HG03469 (cell line): ENCODE measurements around the gene BEST4.
A peak's percentile ranks its signal among the peaks of the same experiment; 100 is the strongest.
"Not testable (repeated sequence)": the region's sequence is repeated elsewhere in the genome, so short reads cannot be mapped to it uniquely, and the experiment has no call there.

ENCODE experiments used
- ATAC-seq: cut with Tn5 transposase; IDR thresholded peaks from one replicate; pipeline ENCODE4 v1.9.1; 2021; ENCODE audit warnings: mild to moderate bottlenecking, moderate library complexity, moderate number of reproducible peaks; ENCODE audit not compliant: unreplicated experiment

The BEST4 gene

DNA sequence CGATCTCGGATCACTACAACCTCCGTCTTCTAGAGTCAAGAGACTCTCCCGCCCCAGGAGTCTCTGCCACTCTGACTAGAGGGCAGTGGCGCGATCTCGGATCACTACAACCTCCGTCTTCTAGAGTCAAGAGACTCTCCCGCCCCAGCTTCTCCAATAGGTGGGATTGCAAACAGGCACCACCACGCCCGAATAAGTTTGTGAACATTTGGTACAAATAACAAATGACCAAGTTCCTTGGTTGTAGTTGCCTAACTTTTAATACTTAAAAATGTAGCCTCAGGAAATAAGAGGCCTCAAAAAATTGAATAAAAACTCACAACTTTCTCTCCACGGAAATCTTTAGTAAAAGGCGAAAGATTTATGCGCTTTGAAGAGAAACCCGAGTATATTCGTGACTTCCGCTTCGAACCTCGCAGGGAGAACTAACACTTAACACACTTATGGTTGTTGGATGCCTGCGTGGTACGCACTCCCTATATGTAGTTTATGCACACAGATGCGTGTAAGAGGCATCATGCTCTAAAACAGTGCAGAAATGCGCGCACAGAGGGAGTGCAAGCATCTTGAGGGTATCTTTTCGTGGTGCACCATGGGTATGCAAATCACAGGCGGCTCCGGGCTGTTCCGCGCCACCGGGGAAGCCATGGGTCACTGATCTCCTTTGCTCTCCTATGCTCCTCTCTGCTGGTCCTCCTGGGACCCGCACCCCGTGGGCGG lies 31.8 kb upstream of the BEST4 start:
- ATAC-seq: peak; percentile 45

DNA sequence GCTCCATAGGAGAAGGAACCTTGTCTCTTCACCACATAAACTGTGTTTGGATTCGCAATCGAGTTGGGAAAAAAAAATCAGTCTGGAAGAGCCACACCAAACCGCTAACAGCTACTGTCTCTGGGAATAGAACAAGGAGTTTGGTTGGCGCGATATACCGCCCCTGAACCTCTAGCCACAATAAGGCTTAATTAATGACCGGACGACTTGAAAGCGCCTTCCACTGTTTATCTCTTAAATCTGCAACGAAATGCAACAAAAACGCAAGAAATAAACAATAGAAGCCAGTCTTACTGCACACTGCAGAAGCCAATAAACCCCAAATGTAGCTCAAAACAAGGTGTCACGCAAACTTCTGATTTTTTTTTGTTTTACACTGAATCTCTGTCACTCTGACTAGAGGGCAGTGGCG lies 31.2 kb upstream of the BEST4 start:
- peak; percentile 5 for ATAC-seq

DNA sequence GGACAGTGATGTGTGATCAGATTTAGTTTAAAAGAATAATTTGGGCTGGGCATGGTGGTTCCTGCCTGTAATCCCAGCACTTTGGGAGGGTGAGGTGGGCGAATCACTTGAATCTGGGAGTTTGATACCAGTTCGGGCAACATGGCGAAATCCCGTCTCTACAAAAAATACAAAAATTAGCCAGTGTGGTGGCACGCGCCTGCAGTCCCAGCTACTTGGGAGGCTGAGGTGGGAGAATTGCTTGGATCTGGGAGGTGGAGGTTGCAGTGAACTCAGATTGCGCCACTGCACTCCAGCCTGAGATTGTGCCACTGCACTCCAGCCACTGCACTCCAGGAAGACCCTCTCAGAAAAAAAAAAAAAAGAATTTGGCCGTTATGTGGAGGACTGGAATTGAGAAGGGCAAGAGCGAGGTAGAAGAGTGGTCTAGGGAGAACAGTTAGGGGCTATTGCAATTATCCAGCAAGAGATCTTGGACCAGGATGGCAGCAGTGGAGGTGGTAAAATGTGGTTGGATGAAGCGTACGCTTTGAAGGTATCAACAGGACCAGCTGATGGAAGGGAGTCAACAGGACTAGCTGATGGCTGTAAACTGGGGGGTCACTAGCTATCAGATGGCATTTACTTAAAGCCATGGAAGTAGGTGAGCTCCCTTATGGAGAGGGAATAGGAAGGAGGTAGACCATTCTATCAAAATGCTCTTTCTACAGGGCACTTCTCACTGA lies 30.0 kb upstream of the BEST4 start:
- ATAC-seq: no peak

DNA sequence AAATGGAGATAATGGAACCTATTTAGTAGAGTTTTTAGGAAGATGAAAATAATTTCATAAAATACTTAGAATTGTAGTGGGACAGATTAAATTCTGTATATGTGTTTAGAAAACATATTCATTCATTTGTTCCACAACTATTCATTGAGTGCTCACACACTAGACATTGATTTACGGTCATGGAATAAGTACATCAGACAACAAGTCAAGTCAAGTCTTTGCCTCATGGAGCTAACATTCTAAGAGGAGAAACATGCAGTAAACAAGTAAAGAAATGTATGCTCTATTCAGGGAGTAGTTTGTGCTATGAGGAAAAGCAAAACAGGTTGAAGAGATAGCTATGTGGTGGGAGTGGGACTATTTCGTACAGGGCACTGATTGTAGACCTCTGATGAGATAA lies 29.3 kb upstream of the BEST4 start:
- no peak for ATAC-seq

DNA sequence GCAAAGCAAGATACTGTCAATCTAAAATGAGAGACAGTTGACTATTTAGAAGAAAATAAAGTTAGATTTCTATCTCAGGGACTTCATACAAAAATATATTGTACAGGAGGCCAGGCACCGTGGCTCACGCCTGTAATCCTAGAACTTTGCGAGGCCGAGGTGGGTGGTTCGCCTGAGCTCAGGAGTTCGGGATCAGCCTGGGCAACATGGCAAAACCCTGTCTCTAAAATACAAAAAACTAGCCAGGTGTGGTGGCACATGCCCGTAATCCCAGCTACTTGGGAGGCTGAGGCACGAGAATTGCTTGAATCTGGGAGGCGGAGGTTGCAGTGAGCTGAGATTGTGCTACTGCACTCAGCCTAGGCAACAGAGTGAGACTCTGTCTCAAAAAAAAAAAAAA lies 28.0 kb upstream of the BEST4 start:
- ATAC-seq: not testable (repeated sequence)

DNA sequence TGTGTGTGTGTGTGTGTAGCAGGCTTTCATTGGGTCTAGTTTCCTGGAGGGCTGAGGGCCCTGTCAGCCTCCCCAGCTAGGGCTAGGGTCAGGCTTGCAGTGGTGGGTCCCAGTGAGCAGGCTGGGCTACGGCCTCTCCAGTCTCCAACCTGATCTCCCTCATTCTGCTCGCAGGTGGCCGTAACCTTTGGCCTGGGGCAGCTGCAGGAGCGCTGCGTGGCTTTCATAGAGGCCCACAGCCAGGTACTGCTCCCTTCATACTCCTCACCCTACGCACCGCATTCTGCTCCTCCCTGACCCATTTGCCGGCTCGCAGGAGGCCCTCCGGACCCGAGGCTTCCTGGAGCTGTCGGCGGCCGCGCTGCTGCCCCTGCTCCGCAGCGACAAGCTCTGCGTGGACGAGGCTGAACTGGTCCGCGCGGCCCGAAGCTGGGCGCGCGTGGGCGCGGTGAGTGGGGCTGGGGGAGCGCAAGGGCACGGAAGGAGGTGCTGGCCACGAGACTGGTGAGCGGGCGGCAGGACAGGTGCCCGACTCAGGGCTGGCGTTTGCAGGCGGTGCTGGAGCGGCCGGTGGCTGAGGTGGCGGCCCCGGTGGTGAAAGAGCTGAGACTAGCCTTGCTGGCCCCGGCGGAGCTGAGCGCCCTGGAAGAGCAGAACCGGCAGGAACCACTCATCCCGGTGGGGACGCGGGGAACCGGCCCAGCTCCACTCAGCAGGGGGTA lies 25.0 kb upstream of the BEST4 start:
- ATAC-seq: no peak

DNA sequence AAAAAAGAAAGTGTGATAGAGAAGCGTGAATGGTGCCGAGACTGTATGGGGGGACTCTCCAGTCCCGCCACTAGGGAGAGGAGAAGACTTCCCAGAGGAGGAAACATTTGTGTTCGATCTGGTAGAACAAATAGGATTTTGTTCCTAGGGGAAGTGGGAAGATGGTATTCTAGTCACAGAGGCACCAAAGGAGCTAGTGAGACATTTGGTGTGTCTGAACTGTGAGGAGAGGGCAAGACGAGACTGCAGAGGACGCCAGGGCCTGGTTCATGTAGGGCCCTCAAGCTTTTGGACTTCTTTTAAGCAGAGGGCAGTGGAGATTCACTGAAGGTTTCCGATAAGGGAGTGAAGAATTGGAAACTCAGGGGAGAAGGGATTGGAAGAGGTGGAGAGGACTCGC lies 23.3 kb upstream of the BEST4 start:
- no peak for ATAC-seq

DNA sequence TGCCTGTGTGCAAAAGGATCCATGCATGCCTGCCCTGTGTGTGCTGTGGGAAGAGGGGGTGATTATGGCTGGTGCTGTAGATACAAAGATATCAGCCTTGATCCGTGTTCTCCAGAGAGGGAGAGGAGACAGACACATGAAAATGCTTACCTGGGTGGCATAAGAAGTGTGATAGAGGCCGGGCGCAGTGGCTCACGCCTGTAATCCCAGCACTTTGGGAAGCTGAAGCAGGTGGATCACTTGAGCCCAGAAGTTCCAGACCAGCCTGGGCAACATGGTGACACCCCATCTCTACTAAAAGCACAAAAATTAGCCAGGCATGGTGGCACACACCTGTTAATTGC lies 22.8 kb upstream of the BEST4 start:
- ATAC-seq: not testable (repeated sequence)

DNA sequence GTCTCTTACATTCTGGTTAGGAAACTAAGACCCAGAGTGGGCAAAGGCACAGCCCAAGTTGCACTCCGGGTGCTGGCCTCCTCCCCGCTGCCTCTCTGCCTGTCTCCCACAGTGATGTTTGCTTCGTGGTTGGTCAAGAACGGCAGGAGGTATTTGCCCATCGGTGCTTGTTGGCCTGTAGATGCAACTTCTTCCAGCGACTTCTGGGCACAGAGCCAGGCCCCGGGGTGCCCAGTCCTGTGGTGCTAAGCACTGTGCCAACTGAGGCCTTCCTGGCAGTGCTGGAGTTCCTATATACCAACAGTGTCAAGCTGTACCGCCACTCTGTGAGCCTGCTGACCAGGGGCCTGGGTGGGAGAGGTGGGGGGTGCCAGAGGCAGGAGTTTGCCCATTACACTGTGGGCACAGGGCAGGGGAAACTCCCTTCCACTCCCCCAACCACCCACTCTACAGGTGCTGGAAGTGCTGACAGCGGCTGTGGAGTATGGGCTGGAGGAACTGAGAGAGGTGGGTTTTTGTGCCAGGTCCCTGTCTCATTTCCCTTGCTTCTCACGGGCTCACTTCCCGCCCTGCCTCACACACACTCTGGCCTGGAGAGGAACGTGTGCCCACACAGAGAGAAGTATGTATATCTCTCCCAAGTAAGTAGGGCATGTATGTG lies 22.3 kb upstream of the BEST4 start:
- no peak for ATAC-seq

DNA sequence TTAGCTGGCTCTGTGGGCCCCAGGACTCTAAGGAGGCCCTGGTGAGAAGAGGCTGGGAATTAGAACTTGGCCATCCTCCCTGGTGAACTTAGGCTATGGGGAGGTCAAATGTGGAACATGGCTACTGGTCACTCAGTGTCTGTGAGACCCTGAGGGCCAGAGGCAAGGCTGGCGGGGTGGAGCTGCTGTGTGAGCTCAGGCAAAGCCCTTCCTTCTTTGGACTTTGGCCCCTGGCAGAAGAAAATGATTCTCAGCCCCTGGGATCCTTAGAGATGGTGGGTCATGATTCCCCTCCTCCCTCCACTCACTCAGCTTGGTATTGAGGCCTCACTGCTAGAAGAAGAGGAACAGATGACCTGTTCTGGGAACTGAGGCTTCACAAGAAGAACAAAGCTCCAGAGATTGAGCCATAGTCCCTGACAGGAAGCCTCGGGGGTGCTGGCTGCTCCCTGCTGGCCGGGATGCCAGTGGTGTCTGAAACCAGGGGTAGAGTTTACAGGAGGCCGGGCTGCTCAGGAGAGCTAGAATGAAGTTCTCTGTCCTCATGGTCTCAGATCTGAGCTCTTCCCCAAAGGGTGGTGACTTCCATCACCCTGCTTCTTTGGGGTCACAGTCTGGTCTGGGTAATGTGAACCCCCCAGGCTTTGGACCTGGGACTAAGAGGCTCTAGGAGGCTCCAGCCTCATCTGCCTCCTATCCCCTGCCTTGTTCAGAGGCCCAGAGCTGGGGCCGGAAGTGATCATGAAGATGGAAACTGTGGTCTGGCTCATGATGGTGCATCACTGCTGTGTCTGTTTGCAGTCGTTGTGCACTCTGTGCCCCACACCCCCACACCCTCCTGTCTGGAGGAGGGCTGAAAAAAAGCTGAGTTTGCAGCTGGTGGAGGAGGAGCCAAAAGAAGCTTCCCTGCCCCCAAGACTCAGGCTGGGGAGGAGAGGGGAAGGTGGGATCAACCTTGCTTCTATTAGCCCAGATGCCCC lies 21.3 kb upstream of the BEST4 start:
- ATAC-seq: no peak

DNA sequence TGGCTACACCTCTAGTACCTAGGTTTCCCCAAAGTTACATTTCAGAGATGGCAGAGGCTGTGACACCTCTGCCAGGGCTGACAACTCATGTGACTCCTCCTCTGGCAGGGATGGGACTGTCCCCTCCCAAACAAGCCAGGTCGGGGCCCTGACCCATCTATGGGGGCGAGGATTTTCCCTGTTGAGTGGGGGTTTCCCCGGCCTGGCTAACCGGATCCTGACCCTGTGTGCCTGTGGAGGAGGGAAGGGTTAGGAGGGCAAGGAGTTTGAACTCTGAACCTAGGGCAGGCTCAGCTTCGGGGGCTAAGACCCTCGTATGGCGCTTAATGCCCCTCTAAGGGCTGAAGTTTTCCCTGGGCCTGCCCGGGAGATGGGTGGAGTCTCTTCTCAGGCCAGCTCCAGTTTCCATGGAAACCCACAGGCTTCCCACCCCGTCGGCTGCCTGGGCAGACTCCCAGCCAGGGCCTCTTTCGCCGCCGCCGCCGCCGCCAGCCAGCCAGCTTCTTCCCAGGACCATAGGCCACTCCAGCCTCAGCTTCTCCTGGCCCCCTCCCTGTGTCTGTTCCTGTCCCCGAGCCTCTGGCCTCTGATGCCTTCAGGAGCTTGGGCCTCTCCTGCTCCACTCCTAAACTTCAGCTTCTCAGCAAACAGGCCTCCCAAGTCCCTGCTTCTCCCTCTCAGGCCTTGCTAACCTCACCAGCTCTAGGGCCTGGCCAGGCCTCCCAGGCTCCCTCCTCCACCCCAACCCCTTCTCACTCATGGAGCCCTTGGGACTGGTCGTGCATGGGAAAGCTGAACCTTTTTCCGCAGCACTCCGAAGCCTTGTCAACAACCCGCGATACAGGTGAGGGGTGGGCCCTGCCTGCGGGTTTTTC lies 20.3 kb upstream of the BEST4 start, which contains the start of gene BTBD19:
TSS of gene BTBD19 (plus strand) at position 461 of the 875 bp plus-strand sequence. CDS start at position 759, 298 bp downstream.
- ATAC-seq: no peak

DNA sequence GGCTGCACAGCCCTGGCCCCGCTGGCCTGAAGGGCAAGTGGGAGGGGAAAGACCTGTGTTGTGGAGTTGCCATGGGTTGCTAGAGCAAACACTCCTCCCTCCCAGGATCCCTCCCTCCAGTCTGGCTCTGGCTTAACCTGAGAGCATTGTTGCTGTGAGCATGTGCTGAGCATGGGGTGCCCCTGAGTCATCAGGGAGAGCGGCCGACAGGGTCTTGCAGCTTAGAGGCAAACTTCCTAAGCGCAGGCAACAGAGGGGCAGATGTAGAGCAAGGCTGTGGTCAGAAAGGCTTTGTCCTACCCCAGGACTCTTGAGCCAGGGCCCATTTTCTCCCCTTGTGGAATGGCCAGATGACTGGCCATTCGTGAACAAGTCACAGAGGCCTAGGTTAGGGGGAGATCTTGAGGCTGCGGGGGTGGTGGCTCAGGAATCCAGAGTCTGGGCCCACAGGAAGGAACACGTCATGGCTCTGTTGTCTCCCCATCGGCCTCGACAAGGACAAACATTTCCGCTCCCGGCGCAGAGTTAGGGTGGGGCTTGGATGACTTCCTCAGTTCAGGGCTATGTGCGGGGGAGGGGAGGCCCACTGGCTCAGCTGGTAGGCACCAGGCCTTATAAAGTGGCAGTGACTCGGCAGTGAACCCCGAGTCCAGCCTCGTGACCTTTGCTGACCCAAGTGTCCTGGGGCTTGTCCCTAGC lies 19.5 kb upstream of the BEST4 start:
- ATAC-seq: no peak

DNA sequence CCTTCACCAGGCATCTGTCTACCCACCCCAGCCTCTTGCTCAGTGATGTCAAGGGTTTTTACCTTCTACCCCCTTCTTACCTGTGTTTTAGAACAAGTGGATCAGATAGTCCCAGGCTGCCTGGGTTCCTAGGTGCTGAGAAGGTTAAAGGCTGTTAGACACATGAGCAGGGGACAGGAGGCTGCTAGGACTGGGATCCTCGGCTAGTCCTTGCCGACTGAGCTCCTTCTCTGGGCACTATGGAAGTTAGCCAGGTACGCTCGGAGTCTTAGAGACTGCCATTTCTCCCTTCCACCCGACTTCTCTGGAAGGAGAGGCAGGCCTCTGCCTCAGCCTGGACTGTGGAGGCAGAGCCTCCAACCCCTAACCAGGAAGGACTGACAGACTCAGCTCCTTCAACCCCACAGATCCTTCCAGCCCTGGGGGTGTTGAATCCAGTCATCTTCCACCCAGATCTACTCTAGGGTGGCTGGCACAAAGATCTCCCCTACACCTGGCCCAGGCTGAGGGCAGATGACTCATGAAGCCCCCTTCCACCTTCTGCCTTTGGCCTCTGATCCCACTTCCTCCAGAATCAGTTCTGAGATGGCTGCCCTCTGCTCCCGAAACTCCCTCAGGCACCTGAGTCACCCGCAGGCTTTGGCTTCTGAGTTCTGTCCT lies 18.9 kb upstream of the BEST4 start, which contains the start of gene DYNLT4:
TSS of gene DYNLT4 (minus strand) at position 648 of the 660 bp plus-strand sequence. CDS start 683 bp downstream, outside the sequence.
- no peak for ATAC-seq

DNA sequence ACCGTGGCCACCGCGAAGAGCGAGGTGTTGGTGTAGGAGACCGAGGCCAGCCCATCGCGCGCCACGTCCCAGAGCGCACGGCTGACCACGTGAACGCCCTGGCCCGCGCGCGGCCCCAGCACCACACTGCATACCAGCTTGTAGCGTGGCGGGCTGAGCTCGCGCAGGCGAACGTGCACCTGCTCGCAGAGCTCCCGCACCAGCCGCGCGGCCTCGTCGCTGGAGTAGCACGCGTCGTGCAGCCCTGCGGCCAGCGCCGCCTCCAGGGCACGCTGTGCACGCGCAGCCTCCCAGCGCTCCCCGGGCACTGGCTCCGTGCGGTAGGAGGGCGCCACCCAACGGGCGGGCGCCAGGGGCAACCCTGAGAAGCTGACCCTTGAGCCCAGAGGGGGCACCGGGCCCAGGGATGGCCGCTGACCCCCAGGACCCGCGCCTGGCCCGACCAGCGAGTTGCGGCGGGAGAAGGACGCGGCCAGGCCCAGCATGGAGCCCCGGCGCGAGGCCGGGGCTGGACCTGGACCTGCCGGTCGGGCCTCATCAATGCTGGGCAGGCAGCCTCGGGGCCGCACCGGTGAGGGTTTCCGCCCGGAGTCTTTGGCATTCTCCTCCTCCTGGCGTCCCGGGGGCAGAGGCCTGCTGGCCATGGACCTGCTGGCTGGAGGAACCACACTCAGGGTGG lies 18.2 kb upstream of the BEST4 start:
- no peak for ATAC-seq

DNA sequence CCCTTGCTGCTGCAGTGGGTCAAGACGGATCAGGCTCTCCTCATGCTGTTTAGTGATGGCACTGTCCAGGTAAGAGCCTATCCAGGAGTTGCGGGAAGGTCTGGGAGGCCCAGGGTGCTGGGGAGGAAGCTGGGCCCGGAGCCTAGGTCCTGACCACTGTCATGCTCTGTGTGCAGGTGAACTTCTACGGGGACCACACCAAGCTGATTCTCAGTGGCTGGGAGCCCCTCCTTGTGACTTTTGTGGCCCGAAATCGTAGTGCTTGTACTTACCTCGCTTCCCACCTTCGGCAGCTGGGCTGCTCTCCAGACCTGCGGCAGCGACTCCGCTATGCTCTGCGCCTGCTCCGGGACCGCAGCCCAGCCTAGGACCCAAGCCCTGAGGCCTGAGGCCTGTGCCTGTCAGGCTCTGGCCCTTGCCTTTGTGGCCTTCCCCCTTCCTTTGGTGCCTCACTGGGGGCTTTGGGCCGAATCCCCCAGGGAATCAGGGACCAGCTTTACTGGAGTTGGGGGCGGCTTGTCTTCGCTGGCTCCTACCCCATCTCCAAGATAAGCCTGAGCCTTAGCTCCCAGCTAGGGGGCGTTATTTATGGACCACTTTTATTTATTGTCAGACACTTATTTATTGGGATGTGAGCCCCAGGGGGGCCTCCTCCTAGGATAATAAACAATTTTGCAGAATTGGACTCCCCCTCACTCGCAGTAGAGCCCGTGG lies 17.5 kb upstream of the BEST4 start:
- no peak for ATAC-seq

DNA sequence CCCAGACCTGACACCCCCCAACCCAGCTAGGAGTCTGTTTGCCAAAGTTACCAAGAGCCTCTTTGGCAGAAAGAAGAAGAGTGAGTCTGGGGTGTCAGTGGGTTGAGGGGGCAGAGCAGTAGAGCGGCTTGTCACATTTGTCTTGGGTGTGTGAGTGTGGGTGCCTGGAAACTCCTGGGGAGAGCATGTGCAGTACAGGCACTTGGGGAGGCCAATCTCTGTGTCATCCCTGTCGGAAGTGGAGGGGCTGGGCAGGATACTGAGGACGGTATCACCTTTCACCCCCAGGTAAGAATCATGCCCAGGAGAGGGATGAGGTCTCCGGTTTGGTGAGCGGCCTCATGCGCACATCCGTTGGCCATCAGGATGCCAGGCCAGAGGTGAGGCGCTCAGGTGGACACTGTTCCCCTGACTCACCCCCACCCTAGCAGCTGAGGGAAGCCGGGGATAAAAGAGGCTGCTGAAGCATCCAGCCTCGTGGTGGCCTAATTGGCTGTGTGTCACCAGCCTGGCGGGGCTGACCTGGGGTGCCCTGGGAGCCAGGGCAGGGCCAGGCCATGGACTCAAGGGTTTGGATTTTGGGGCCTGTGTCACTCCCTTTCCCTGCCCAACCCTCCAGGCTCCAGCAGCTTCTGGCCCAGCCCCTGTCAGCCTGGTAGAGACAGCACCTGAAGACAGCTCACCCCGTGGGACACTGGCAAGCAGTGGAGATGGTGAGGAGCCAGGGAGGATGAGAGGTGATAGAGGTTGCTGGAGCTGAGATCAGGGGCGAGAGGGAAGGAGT lies 15.5 kb upstream of the BEST4 start:
- ATAC-seq: no peak
